D721Med (cell line): ENCODE measurements around the gene NOTUM.
"Not testable (repeated sequence)": the region's sequence is repeated elsewhere in the genome, so short reads cannot be mapped to it uniquely, and the experiment has no call there.

ENCODE experiments used
- DNase-seq: peaks from one replicate; pipeline ENCODE4 v3.0.0; 2011; ENCODE audit warnings: low spot score; ENCODE audit not compliant: insufficient read length
- FAIRE-seq: peaks from 2 replicates; lab custom pipeline; 2011; peaks lifted over from hg19 to GRCh38; lab: Jason Lieb, UNC
- TF ChIP-seq, protein P1 (sequence below): IDR thresholded peaks from 2 replicates; pipeline ENCODE4 v1.5.1; 2012; ENCODE audit warnings: mild to moderate bottlenecking, control low read depth; ENCODE audit not compliant: insufficient read depth; ENCODE audit errors: missing control alignments

Gene NOTUM

DNA sequence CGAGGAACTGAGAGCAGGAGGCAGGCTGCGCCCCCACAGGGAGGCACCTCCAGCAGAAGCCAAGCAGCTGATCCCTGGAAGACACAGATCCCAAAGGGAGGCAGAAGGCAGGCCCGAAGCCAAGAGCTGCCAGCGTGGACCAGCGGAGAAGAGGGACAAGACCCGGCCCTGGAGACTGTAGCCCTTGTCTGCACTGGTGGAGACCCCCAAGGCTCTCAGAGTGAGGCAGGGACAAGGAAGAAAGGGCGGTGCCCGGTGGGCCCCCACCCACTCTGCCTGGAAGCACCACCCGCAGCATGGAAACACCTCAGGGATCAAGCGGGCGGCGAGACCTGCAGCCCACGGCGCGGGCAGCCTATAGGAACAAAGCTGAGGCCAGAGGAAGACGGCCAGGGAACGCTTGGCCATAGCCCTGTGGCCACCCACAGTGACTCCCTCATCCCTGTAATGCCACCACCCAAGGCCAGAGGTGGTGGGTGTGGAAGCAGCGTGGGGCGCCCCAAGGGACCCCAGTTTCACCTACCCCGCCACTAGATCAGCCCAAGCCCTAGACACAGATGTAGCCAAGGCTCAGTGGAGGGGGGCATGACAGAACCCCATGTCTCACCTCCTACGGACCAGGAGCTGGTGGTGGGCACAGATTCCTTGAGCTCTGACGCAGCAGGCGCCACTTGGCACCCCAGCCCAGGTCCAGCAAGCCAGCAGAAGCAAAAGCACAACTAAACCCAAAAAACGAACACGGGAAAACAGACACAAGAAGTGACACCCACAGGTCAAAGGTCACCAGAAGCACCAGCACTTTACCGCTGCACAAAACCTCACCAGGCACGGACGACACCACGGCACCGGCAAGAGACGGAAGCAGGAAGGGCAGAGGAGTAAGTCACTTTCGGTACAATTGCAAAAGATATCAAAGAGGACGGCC lies 40.1 kb downstream of the NOTUM start:
- no peak for FAIRE-seq
- no peak for DNase-seq
- TF ChIP-seq, protein P1, sequence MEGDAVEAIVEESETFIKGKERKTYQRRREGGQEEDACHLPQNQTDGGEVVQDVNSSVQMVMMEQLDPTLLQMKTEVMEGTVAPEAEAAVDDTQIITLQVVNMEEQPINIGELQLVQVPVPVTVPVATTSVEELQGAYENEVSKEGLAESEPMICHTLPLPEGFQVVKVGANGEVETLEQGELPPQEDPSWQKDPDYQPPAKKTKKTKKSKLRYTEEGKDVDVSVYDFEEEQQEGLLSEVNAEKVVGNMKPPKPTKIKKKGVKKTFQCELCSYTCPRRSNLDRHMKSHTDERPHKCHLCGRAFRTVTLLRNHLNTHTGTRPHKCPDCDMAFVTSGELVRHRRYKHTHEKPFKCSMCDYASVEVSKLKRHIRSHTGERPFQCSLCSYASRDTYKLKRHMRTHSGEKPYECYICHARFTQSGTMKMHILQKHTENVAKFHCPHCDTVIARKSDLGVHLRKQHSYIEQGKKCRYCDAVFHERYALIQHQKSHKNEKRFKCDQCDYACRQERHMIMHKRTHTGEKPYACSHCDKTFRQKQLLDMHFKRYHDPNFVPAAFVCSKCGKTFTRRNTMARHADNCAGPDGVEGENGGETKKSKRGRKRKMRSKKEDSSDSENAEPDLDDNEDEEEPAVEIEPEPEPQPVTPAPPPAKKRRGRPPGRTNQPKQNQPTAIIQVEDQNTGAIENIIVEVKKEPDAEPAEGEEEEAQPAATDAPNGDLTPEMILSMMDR, result no peak

GRCh38 chr17:81918832-81919545 lies 42.0 kb downstream of the NOTUM start:
- DNase-seq, result no peak

DNA sequence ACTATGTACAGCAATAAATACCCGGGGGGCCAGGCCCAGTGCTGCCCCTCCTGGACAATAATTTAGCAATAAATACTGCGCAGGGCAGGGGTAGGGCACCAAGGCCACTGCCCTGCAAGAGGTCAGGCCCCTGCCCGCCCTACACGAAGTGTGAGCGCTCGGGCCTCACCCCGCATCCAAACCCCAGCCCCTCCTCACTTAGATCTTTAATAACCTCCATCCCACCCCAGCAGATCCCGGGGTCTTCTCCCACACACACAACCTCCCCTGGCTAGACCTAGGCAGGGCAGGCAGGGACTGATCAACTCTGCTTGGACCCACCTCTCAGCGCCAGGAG lies 42.7 kb downstream of the NOTUM start:
- FAIRE-seq, DNase-seq: not testable (repeated sequence)

More at GRCh38 chr17:81918832-81919545, 42.0 kb downstream of the NOTUM start:
- TF ChIP-seq, protein P1, result no peak
- FAIRE-seq, result no peak

- DNase-seq (peak; percentile 100), FAIRE-seq (no peak)
- TF ChIP-seq, protein P1, result no peak
These were observed 43.2 kb downstream of the NOTUM start, which contains the start of gene SIRT7 for GRCh38 chr17:81917565-81918332. SIRT7 (minus strand) TSS chr17:81918176; CDS start chr17:81918131, 45 bp downstream.

GRCh38 chr17:81916234-81917001 lies 44.6 kb downstream of the NOTUM start:
- FAIRE-seq (no peak), DNase-seq (no peak)
- TF ChIP-seq, protein P1, result no peak

- FAIRE-seq (no peak), DNase-seq (no peak)
- TF ChIP-seq, protein P1, result no peak
These were observed 45.7 kb downstream of the NOTUM start for GRCh38 chr17:81915331-81915730.
